Suppressor macrophage treated with lipopolysaccharide for 4 hours (primary cell): ENCODE results near the gene EML6.
A peak's percentile ranks its signal among the peaks of the same experiment; 100 is the strongest.

Experiments
- DNase-seq: peaks from one replicate; pipeline ENCODE4 v3.0.0-alpha.2; 2020

Gene EML6

DNA sequence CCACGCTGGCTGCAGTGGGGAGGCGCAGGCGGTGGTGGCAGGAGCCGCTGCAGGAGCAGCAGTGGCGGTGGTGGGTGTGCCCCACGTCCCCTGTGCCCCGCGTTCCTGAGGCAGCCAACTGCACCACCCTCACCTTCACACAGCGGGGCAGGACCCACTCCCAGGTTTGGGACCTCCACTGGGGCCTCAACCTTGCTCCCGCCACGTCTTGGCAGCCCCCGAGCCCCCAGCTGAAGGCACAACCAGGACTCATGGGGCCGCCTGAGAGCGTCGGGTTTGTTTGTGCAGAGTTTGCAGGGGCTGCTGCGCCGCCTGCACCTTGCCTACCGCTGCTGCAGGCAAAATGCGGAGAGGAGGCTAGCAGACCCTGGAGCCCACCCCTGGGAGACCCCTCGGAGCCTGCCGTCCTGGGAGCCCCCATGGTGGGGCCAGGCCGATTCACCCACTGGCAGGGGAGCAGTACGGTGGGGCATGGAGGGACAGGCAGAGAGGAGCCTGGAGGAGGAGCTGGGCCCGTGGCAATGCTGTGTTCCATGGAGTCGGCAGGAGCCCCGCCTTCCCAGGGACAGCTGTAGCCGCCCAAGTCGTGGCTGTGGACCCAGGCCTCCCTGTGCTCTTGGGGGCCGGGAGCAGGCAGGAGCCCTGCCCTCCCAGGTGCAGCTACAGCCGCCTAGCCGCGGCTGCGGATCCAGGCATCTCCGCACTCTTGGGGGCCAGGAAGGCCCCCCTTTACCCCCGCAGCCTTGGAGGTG lies 14.7 kb upstream of the EML6 start:
- DNase-seq = no peak

DNA sequence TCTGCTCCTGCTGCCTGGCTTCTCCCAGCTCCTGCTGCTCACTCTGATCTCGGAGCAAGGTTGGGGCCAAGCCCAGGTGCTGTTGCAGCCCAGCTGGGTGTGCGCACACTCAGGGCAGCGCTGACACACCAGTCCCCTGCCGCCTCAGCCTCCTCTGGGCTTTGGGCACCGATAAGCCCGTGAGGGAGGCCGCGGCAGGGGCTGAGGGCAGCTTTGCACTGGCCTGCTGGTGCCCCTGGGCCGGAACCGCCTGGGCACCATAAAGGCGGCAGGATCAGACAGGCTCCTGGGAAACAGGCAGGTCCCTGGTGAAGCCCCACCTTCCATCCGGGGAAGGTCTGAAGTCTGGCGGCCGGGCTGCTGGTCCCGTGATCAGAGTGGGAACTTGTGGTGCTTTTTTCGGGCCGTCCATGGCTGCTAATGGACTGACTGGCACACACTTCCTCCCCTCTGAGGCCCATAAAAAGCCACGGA lies 14.1 kb upstream of the EML6 start:
- no peak for DNase-seq

DNA sequence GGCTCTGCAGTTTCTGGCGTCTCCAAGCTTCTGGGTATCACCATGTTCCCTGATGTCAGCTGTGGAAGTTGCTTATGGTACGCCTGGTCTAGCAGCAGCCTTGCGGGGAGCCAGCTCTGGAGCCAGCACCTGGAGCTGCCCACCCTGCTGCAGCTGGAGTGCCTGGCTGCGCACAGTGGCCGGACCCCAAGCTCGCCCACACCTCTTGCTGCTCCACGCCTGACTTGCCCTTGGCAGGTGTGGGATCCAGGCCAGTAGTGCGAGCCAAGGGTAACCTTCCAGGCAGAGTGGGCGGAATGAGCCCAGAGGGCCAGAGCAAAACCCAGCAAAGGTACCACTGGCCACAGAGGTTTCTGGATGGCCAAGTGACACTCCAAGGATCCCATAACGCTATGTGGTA lies 13.2 kb upstream of the EML6 start:
- no peak for DNase-seq

DNA sequence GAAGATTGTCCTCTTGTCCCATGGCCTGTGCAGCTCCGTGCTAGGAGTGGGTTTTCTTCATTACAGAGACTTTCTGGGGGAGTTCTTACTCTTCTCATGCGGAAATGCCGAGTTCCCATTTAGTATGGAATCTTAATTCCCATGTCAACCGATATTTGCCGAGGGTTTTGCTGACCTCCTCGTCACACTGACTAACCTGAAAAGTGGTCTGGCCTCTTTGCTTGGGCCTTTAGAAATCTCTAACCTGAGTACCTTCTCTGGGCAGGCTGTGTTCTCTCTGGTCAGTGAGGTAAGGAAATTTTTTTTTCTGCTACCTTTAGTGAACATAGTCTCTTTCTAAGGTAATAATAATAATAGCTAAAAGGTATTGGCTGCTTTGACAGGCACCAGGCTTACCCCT lies 10.9 kb upstream of the EML6 start:
- DNase-seq = no peak

DNA sequence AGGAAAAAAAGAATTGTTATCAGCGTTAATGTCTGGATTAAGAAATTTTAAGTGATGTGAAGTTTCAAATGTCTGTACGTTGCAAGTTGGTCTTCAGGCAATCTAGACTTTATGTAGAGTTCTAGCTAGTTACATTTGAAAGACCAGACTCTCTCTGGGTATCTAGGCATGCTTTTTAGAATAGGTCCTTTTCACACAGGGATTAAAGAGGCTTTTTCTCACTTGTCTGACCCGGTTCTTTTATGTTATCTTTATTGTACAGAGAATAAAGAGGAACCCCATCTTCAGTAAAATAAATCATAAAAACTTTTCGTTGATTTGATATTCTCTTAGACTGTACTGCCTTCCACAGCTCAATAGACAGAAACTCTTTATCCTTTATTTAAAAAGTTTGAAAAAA lies 8.5 kb upstream of the EML6 start:
- no peak for DNase-seq

DNA sequence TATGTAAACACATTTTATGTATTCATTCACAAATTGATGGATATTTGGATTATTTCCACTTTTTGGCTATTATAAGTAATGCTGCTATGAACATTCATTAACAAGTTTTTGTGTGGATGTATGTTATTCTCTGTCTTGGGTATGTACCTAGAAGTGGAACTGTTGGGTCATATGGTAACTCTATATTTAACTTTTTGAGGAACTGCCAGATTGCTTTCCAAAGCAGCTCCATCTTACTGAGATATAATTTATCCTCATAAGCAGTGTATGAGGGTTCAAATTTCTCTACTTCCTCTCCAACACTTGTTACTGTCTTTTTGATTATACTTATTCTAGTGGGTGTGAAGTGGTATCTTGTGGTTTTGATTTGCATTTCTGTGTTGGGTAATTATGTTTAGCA lies 7.1 kb upstream of the EML6 start:
- DNase-seq = peak; percentile 15

DNA sequence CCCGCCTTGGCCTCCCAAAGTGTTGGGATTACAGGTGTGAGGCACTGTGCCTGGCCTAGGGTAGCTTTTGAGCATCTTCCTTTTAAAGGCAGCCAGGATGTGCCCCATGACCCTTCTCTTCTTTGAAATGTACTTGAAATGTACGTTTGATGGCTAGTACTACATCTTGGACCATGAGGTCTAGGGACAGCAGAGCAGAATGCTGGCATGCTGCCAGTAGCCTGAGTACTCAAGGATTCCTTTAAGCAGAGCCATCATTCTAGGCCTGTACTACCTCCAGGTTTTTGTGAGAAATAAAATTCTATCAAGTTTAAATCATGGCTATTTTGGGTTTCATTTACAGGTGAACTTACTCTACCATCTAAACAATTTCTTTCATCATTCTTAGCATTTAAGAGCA lies 2.9 kb upstream of the EML6 start:
- no peak for DNase-seq

DNA sequence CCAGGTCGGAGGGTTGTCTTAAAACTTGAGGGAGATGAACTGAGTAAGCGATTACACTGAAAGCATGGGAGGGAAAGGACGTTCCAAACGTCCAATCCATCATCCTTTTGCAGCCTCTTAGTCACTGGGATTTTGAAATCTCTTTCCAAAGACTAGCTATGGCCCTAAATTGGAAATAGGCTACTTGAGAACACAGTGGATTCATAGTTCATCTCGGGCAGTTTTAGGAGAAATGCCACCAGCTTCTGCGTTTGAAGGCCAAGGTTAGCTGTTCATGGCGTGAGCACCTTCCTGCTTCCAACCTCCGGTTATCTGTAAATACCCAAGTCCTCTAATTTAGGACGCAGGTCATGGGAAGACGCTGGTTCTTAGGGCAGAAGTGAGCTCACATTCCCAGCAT lies 821 bp upstream of the EML6 start:
- peak; percentile 21 for DNase-seq

DNA sequence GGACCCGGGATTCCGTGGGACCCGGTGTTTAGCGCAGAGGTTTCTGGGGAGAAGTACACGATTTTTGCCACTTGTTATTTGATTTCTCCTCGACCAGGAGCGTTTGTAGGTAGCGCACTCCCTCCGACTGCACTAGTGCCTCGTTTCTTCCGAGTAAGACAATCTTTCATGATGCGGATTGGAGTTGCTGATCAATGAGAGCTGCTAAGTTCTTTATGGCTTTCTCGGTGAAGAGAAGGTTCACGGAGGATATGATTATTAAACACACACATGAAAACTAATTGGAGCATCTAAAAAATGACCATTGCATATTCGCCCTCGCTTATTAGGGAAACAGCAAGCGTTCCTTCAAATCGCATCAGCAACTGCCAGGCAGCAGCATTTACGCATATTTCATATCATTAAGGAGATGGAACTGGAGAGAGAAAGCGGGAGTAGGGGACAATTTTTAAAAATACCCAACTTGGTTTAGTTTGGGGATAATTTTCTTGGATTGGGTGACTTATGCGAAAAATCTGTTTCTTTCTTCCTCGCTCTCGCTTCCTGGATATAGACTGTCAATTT lies 616 bp downstream of the EML6 start:
- DNase-seq = no peak

DNA sequence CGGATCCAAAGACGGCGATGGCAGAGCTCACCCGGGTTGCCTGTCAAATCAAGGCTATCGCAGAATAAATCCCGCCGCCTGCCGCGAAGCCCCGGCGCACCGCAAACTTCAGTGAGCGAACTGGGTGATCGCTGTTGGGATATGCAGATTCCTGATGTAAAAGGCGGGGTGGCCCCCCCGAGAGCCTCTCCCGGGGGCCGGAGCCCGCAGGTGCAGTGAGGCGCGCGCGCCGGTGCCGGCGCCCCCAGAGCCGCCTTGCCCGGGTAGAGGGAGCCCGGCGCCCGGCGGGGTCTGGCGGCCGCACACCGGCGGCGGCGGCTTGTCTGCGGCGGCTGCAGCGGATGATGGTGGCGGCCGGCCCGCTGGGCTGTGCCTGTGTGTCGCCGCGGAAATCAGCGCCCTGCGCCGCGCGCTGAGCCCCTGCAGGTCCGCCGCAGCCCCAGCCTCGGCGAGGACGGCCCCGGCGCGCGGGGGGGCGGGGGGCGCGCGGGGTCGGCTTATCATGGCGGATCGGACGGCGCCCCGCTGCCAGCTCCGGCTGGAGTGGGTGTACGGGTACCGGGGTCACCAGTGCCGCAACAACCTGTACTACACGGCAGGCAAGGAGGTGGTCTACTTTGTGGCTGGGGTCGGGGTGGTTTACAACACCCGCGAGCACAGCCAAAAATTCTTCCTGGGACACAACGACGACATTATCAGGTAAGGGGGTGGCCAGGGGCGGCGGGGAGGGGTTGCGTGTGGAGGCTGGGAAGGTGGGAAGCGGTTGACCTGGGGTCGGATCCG lies 1.3 kb downstream of the EML6 start:
- peak; percentile 11 for DNase-seq

DNA sequence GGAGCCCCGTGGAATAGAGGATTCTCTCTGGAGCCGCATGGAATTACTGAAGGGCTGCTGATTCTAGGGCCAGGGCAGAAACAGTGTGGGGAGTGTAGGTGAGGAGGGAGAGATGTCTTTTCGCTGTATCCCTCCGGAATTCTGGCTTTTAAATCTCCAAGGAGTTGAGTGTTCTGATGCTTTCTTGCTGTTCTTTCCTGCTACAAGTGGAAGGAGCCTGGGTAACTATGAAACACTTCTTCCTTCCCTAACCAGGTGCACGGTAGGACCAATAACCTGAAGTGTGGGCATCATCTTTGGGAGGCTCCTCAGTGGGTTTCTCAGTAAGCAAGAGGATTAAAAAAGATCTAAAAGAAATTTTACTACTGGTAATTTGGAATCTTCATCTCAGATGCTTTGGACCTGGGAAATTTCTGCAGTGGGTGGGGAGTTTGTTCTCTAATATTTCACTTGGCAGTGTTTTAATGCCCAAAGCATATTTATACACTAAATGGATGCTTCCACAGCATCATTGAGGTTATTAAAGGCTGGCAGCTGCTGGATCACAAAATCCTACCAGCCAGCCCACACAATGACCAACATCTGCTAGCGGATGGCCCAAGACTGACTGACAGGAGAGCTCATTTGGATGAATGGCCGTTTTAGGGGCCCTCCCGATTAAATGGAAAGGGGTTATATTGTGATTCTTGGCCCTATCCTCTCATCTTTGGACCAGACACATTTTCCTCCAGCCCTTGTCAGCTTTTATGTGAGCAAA lies 2.1 kb downstream of the EML6 start:
- DNase-seq = no peak

DNA sequence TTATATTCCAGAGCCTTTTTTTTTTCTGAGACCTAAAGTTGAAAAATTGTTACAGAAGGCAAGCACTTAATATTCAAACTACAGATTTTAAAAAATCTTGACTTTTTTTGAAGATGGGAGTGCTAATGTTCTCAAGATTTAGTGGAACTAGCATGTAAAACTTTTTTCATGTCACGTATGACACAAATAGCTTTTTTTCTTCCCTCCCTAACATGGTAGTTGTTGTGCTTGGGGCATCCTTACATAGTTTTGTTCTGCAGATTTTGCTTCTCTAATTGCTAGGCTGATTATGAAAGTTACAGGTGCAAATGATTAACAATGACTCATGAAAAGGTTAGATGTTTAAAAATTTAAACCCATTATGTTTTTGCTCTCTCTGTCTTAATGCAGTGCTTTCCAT lies 3.0 kb downstream of the EML6 start:
- no peak for DNase-seq

DNA sequence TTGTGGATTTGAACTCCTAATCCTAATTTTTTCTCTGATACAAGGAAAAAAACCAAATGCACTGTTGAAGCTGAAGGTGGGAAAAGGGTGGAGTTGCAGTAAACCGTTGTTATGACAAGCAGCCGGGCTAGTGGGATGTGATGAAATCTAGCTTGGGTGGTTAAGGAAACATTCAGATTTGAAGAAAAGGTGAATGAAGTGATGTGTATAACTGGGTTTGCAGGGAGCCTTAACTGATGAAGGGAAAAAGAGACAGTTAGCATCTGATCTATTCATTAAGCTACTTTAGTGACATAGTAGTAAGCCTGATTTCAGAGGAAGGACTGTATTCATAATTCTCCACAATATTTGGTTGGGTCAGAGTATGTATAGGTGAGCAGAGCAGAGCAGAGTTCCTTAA lies 3.5 kb downstream of the EML6 start:
- DNase-seq = no peak

DNA sequence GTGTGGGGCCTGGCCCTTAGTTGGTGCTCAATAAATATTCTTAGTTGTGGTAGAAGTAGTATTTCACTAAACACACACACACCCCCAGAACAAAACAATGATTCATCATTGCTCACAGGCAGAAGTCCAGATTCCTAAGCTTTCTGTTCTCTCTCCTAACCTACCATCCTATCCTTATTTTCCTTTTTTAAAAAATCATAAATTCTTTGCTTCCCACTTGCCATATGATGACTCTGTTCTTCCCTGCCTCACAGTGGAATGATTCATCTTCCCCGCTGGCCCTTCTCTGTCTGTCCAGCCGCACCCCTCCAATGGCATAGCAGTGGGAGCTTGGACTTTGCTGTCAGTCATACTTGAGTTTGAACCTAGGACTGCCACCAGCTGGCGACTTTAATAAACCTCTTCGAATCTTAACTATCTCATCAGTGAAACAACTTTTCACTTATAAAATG lies 5.2 kb downstream of the EML6 start:
- DNase-seq = peak; percentile 27

DNA sequence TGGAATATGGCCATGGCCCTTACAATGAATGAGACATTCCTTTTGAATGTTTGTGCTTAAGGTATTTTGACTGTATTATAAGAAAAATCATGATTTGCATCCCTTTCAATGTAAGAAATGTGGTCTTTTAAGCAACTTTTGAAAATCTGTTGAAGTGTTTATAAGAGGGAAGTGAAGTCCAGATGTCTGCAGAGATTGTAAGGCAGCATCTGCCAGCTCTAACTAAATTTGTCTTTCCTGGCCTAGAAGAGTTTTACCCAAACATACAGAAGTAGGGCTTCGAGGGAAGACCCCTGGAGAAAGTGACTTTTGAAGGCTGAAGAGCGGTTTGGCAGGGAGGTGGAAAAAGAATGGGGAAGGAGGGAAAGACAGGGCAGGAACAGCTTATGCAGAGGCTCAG lies 12.2 kb downstream of the EML6 start:
- no peak for DNase-seq

DNA sequence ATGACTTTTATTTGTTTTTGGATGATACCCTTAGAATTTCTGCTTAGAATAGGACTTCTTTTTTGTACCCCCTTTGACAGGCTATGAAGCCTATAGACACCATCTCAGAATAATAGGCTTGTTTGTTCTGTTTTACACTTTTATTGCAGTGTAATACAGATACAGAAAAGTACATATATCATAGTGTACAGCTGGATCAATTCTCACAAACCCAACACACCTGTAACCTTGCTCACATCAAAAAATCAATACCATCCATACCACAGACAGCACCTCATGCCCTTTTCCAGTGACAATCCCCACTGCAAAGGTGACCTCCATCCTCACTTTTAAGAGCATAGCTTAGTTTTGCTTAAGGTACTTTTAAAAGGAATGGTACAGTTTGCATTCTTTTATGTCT lies 14.8 kb downstream of the EML6 start:
- DNase-seq = no peak

DNA sequence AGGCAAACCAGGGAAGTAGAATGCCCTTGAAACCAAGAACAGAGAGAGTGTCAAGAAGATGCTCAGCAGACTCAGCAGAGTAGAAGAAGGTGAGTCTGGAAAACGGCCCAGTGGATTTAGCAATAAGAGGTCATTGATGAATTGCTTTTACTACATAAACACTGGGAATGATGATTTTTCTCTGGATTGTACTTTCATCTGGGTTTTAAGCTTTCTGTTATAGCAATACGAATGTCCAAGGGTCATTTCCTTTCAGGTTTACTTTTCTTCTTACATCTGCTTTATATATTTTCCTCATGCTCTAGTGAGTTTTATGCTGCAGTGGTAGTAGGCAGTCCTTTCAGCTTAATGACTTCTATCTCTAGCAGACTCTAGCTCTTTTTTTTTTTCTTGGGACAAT lies 16.9 kb downstream of the EML6 start:
- no peak for DNase-seq

DNA sequence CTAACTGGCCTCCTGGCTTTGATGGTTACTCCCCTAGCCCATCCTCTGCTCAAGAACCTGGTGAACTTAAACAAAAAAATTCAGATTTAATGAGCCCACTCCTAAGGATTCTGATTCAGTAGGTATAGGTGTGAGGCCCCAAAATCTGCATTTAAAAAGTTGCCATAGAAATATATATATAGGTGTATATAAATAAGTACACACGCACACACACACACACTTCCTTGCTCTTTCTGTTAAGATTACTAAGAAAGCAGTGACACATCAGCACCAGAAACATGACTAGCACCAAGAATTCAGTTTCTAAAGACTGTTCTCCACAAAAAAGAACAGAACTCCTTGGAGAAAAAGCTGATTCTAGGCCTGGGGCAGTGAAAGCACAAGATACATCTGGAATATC lies 17.8 kb downstream of the EML6 start:
- no peak for DNase-seq

DNA sequence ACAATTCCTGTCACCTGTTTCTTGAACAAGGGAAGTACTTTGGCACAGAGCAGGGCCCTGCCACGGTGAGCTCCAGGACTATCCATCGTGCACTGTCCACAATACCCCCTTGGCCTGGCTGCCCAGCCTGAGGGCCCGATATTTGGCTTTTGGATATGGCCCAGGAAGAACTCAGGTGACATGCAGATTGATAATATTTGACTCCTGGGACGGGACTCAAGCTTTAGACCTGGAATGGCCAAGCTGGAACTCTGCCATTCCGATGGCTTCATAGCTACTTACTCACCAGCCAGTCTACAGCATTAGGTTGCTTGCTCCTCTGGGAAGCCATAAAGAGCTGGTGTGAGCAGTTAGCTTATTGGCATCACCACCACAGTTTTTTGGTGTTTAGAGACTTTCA lies 26.6 kb downstream of the EML6 start:
- DNase-seq = no peak

DNA sequence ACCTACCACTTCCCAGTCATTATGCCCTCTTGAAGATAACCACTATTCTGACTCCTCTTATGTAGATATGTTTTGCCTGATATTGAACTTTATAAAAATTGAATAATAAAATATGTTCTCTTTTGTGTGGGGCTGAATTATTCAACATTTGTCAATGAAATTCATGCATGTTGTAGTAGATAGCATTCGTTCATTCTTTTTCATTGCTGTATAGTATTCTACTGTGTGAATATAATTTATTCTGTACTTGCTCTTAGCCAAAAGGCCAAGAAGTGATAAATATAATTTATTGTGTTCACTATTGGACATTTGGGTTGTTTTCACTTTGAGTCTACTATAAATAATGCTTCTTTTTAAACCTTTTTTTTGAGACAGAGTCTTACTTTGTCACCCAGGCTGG lies 29.0 kb downstream of the EML6 start:
- DNase-seq = no peak

DNA sequence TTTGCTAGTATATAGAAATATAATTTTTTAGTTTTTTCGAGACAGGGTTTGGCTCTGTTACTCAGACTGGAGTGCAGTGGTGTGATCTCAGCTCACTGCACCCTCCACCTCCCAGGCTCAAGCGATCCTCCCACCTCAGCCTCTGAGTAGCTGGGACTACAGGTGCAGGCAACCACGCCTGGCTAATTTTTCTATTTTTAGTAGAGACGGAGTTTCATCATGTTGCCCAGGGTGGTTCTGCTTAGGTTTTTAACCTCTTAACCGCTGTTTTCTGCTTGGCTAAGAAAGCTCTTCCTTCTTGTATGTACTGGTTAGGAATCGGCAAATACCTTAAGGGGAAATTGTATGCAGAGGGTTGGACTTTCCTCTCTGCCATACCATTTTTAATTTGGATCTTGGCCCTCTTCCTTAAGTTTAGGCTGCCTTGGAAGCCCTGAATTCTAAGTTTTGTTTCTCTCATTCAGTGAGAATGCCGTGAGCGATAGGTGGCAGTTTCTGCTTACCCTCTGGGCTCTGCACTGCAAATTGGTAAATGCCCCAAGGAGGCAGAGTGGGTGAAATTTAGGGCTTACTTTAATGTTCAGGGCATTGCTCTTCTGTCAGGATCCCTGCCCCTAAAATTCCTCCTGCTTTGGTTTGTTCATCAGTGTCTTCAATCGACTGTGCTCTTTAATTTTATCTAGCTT lies 32.3 kb downstream of the EML6 start:
- no peak for DNase-seq

DNA sequence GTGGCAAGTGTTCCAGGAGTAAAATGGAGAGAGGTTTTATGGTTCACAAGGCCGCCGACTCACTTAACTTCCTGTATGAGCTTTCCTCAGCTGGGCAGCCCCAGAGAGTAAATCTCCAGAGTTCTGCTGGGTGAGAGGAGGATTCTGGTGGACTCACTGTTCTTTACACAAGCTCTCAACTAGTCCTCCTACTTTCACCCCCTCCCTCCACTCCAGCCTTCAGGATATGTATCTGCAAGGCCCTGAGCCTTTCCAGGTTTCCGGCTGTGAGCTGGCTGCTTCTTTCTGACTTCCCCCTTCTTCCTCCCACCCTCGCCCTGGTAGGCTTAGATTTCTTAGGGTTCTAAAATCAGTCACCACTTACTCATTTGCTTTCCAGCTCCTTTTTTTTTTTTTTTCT lies 34.0 kb downstream of the EML6 start:
- peak; percentile 47 for DNase-seq

DNA sequence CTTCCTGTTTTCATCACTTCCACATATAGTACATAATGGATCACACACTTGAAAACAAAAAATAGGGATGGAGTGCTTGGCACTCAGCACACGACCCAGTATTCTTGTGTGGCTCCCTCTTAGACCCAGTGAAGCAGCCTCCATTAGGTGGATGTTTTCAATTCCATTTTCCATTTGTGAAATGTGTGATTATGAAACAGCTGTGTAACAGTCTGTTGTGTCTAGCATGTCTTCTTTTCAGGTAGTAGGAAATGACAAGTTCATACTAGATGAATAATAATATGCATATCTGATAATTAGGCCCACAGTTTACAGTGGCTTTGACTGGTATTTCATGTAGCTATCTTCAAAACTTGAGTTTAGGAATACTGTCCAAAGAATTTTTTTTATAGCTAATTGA lies 35.5 kb downstream of the EML6 start:
- no peak for DNase-seq
